Measurements from ENCODE around the gene TRAF4.
A peak's percentile ranks its signal among the peaks of the same experiment; 100 is the strongest.
"Not testable (repeated sequence)": the region's sequence is repeated elsewhere in the genome, so short reads cannot be mapped to it uniquely, and the experiment has no call there.

Gene TRAF4

DNA sequence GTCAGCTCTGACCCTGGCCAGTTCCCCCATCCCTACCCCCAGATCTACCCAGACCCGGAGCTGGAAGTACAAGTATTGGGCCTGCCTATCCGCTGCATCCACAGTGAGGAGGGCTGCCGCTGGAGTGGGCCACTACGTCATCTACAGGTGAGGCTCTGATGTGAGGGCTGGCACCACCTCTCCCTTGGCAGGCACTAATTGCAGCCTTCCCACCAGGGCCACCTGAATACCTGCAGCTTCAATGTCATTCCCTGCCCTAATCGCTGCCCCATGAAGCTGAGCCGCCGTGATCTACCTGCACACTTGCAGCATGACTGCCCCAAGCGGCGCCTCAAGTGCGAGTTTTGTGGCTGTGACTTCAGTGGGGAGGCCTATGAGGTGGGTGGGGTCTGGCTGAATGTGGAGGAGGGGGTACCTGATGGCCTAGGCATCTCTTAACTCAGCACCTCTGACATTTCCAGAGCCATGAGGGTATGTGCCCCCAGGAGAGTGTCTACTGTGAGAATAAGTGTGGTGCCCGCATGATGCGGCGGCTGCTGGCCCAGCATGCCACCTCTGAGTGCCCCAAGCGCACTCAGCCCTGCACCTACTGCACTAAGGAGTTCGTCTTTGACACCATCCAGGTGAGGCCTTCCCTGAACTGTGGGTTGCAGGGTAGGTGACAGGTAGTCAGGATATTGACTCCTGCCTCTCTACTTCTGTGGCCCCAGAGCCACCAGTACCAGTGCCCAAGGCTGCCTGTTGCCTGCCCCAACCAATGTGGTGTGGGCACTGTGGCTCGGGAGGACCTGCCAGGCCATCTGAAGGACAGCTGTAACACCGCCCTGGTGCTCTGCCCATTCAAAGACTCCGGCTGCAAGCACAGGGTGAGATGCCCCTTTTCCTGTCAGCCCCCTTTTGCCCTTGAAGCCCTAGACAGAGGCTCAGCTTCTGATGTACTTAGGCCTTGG lies 4.3 kb downstream of the TRAF4 start:
- DNase-seq (ENCODE audit: low read depth), result no peak

DNA sequence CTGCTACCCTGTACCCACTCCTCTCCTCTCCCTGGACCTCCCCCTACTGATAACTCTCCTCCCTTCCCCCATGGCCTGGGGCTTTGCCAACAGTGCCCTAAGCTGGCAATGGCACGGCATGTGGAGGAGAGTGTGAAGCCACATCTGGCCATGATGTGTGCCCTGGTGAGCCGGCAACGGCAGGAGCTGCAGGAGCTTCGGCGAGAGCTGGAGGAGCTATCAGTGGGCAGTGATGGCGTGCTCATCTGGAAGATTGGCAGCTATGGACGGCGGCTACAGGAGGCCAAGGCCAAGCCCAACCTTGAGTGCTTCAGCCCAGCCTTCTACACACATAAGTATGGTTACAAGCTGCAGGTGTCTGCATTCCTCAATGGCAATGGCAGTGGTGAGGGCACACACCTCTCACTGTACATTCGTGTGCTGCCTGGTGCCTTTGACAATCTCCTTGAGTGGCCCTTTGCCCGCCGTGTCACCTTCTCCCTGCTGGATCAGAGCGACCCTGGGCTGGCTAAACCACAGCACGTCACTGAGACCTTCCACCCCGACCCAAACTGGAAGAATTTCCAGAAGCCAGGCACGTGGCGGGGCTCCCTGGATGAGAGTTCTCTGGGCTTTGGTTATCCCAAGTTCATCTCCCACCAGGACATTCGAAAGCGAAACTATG lies 5.2 kb downstream of the TRAF4 start:
- no peak for DNase-seq (ENCODE audit: low read depth)

DNA sequence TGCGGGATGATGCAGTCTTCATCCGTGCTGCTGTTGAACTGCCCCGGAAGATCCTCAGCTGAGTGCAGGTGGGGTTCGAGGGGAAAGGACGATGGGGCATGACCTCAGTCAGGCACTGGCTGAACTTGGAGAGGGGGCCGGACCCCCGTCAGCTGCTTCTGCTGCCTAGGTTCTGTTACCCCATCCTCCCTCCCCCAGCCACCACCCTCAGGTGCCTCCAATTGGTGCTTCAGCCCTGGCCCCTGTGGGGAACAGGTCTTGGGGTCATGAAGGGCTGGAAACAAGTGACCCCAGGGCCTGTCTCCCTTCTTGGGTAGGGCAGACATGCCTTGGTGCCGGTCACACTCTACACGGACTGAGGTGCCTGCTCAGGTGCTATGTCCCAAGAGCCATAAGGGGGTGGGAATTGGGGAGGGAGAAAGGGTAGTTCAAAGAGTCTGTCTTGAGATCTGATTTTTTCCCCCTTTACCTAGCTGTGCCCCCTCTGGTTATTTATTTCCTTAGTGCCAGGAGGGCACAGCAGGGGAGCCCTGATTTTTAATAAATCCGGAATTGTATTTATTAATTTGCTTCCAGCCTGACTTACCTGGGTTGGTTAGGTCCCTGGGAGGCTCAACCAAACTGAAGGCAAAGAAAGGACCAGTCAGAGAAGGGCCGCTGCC lies 5.8 kb downstream of the TRAF4 start:
- no peak for DNase-seq (ENCODE audit: low read depth)

DNA sequence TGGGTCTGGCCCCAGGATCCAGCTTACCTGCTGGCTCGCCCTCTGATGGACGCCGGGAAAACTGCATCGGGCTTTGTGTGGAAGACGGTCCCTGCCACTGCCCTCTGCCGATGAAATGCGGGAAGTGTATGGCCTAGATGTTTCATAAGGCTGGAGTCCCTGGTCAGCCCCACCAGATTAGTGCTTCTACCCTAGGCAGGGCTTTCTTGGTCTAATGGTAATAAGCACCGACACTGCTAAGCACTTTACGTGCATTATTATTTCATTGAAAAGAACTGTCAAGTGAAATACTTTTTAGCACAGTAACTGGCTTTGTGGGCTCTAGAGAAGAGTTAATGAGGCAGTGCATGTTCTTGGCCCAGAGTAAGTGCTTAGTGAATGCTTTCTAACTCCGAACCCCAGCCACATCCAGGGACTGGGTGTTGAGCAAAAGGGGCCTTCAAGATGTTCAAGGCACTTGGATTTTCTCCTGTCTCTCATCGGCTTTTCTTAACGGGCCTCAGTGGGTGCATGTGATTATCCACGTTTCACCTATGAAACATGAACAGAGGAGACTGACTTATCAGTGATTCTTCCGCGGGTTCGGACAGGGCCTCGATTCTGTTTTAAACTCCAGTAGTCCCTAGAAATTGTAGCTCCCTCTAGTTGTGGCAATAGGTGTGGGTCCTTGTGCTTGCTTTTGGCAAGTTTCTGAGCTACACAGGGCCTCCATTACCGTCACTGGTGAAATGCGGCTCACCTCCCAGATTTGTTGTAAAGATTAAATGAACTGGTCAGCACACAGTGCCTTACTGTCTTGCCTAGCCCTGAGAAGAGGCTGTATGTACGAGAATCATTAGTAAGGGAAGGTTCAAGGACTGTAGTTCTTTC lies 6.6 kb downstream of the TRAF4 start:
- DNase-seq (ENCODE audit: low read depth), result peak; percentile 88

DNA sequence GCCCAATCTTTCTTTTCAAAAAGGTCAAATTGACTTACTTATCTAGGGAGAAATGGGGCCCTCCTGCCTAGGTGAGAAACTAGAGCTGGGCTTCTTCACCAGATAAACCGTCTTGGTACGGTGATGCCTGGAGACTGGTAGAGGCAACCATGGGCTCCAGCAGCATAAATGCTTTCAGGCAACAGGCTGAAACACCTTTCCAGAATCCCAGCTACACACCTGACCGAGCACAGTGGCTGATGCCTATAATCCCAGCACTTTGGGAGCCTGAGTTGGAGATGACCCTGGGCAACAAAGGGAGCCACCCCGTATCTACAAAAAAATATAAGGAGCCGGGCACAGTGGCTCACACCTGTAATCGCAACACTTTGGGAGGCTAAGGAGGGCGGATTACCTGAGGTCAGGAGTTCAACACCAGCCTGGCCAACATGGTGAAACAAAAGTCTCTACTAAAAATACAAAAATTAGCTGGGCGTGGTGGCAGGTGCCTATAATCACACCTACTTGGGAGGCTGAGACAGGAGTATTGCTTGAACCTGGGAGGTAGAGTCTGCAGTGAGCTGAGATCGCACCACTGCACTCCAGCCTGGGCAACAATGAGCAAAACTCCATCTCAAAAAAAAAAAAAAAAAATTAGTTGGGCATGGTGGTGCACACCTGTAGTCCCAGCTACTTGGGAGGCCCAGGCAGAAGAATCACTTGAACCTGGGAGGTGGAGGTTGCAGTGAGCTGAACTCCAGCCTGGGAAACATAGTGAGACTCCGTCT lies 8.0 kb downstream of the TRAF4 start:
- DNase-seq (ENCODE audit: low read depth), result no peak

DNA sequence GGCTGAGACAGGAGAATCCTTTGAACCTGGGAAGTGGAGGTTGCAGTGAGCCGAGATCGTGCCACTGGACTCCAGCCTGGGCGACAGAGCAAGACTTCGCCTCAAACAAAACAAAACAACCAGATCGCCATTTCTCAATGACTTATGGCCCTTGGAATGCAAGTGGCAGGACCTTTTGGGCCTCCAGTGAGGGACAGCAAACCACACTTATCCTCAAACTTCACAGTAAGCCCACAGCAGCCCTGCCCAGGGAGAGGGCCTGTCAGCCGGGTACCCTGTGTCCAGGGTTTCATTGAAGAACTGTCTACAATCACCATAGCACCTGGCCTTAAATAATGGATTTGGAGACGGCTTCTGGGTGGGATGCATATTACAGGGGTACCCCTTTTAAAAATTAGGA lies 11.7 kb downstream of the TRAF4 start:
- DNase-seq (ENCODE audit: low read depth), result no peak

DNA sequence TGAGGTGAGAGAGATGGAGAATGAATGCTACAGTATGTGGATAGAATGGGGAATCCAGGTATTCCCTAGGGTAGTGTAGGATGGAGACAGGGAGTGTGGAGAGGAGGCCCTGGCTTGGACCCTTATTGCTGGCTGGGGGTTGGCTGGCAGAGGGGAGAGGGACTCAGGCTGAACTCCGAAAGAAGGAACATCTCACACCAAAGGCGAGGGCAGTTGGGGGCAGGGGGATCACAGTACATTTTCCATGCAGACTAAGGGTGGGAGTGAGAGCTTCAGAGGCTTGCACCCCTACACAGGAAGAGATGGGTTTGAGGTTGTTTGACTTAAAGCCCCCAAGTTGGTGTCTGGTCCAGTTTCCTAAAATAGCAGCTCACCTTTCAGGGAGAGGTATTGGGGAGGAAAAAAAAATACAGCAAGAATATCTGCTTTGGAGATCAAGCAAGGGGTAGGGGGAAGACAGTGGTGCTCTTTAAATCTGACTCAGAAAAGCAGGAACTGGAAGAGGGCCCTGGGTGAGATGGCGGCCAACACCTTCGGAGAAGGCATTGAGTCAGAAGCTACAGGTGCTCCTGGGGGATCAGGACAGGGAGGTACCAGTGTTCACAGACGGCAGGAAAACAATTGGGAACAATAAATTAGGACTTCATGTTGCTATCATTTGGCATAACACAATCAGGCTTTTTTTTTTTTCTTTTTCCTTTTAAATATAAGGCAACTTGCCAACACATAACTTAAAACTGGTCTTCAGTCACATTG lies 12.4 kb downstream of the TRAF4 start:
- no peak for DNase-seq (ENCODE audit: low read depth)

DNA sequence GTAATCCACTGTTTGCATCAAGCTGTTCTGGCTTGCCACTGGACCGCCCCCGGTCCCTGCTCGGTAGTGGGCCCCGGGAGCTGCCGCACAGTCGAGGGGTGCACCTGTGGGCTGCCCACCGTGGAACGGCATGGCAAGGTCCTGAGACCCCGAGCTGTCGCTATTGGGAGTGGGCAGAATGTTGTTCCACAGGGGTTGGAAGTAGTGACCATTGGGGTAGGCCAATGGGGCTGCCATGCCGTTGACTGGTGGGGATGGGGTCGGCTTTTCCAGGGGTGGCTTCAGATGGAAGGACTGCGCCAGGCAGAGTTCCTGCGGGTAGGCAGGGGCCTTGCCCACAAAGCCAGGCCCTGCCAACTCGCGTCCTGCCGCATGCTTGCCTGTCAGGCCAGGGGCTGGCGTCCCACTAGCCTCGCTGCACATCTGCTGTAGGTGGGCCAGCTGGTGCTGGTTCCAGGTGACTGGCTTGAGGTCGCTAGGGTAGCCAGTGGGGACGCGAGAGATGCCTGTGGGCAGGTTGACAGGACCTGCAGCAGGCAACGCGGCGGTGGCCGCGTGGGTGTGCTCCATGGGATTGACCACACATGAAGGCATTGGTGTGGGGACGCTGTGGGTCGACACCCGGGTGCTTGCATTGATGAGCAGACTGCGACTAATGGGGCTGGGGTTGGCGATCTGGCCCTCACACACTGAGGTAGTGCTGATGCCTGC lies 14.8 kb downstream of the TRAF4 start:
- no peak for DNase-seq (ENCODE audit: low read depth)

DNA sequence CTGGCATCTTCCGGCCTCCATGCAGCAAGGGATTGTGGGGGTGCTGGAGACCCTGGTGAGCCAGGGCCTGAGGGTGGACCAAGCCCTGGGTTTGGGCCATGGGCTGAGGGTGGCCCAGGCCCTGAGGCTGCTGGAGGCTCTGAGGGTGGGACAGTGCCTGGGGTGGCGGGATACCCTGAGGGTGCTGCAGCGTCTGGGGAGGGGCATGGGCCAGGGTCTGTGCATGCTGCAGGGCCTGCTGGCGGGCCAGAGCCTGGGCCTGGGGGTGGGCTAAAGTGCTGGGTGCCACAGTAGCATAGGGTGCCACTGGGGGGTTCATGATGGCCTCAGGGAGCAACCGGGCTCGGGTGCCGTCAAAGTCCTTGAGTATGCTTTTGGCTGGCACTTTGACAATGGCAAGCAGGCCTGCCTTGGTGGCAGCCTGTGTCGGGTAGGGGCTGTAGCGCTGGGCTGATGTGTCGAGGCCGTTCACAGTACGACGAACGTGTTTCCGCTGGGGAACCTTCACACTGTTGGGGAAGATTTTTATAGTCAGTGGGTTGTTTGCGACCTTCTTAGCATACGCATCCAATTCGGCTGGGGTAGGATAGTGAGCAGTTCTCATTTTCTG lies 15.6 kb downstream of the TRAF4 start:
- no peak for DNase-seq (ENCODE audit: low read depth)

DNA sequence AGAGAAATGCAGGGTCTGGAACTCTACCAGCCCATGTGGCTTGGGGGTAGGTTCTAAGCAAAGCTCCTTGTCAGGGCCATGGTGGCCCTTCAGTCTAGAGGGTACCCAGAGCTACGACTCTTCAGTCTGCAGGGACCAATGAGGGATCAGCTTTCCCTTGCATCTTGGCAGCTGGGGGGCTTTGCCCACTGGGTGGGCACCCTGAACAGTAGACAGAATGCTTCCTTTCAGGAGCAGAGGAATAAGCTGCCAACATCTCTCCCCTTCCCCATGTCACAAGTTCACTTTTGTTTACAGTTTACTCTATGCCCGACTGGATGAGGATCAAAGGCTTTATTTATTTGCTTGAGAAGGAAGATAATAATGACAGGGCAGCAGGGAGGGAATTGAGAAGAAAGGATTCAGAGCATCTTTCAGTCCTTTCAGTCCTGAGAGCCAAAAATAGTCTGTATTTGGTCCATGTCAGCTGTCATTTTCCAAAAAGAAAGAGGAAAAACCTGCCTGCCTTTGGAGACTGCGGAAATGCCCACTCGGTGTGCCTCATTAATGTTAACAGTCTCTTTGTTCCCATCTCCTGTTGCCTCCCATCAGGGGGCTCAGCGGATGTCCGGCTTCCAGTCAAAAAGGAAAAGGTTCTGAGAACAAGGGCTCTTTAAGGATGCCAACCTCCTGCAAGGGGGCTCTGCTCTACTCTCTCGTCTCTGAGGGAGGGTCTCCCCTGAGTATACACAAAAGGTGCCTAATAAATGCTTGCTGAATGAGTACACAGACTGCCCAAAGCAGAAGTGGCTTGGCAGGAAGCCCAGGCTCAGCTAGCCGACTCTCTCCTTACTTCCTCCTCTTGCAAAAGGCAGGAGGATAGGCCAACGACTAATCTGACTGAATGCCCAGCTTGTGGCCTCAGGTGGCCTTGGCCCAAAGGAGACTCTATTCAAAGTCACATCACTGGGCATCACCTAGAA lies 17.1 kb downstream of the TRAF4 start:
- DNase-seq (ENCODE audit: low read depth), result peak; percentile 26

DNA sequence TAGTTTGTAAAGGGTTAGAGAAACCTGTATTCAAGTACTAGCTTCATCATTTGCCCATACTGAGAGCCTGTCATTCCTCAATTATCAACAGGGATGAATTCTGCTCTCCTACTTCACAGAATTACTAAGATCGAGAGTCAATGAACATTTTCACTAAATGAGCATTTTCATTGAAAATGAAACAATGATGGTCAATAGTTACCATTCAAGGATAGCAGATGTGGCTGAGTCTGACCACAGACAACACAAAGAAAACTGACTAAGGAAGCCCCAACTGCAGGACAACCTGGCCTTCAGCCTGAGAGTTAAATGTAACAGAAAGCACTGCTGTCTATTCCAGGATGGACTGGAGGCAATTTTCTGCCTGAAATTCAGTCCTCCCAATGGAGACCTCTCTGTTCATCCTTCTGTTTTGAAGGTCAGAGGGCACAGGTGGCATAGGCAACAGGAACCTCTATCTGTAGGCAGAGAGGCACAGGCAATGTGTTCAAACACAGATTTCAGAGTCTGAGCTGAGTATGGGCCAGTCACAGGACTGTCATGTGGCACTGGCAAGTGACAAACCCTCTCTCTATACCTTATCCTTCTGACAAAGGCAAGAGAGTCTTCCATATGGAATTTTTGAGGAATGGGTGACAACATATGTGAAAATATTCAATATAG lies 19.5 kb downstream of the TRAF4 start:
- DNase-seq (ENCODE audit: low read depth), result no peak

DNA sequence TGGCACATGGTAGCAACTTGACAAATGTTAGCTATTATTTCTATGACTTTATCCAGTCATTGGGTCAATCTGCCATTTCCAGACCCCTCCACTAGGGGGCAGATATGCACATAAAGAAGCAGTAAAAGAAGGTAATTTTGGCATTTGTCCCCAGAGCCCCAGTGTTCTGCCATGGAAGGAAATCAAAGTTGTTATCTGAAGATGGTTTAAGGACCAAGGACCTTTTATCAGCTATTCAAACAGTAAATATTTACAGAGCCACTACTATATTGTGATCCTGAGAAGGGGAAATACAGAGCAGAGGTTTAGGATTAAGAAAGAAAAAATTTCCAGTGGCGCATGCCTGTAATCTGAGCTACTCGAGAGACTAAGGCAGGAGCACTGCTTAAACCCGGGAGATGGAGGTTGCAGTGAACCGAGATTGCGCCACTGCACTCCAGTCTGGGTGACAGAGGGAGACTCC lies 20.0 kb downstream of the TRAF4 start:
- peak; percentile 74 for DNase-seq (ENCODE audit: low read depth)

DNA sequence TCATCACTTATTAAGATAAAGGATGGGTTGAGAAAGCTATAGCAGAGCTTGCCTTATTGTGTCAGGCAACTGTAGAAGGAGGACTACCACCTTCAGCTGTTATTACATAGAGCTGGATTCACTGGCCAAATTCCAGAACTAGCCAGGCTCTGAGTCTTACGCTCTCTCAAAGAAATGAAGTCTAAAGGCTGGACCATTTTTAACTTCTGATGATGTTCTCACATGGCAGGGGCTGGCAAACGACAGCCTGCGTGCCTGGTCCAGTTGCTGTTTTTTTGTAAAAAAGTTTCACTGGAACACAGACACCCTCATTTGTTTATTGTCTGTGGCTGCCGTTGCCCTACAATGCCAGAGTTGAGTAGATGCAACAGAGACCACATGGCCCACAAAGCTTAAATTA lies 21.2 kb downstream of the TRAF4 start:
- DNase-seq (ENCODE audit: low read depth), result no peak

DNA sequence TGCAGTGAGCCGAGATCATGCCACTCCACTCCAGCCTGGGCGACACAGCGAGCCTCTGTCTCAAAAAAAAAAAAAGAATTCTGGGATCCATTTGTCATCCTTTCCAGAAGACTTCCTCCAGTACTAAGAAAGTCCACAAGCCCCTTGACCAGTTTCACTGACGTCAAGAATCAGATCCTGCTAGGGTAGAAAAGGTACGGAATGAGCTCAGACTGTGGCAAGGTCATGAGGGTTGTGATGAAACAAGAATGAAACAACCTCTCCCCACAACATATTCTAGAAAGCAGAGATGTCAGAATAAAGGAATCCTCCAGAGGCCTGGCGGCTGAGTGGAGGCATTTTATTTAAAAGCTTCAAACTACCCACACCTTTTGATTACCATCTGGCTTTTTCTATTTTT lies 29.9 kb downstream of the TRAF4 start:
- no peak for DNase-seq (ENCODE audit: low read depth)

DNA sequence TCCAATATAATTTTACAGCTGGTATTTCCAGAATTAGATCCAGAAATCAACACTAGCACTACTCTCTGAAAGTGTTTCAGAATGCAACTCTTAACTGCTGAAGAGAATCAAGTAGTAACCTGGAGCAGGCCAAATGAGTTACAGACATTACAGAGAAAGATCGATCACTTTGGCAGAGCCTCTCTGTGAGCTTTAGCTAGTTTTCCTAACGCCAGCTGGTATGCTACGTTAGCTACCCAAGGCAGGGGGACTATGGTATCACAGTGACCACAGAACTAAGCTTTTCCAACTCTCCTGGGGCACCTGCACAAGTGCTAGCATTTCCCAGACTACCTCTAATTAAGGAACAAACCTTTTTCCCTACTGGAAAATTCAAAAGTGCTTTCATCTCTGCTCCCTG lies 30.4 kb downstream of the TRAF4 start:
- DNase-seq (ENCODE audit: low read depth), result no peak

DNA sequence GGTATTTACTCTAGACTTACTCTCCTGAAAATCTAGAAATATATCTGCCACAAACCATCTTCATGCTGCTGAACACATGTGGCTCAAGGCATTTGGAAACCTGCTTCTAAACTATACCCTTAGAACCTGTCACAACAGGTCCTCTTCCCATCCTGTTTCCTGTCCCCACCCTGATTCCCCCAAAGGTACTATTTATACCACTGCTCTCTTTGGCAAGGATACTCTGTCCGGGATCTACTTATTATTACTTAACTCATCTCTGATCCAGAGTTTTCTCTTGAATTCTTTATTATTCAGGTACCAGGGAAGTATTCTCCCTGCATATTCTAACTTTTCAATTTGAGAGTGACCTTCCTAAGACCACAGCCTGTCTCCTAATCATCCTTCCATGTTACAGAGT lies 33.4 kb downstream of the TRAF4 start:
- DNase-seq (ENCODE audit: low read depth), result no peak

DNA sequence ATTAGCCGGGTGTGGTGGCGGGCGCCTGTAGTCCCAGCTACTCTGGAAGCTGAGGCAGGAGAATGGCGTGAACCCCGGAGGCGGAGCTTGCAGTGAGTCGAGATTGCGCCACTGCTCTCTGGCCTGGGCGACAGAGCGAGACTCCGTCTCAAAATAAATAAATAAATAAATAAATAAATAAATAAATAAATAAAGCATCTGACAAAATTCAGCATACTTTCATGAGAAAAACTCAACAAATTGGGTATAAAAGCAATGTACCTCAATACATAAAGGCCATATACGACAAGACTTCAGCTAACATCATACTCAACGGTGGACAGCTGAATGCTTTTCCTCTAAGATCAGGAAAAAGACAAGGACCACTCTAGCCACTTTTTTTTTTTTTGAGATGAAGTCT lies 35.8 kb downstream of the TRAF4 start:
- DNase-seq (ENCODE audit: low read depth), result not testable (repeated sequence)
